HG03442 (cell line): ENCODE results near the gene ADAM22.

Source experiments
- ATAC-seq: cut with Tn5 transposase; IDR thresholded peaks from one replicate; pipeline ENCODE4 v1.9.1; 2021; ENCODE audit warnings: mild to moderate bottlenecking, moderate library complexity; ENCODE audit not compliant: unreplicated experiment

The ADAM22 gene

GRCh38 chr7:88104732-88105131, 170.7 kb downstream of the ADAM22 start:
- ATAC-seq: no peak

GRCh38 chr7:88105231-88105630, 171.2 kb downstream of the ADAM22 start:
- ATAC-seq: no peak

- no peak for ATAC-seq
Observed at GRCh38 chr7:88106434-88106833, 172.4 kb downstream of the ADAM22 start.

- no peak for ATAC-seq
Observed at GRCh38 chr7:88109612-88110011, 175.6 kb downstream of the ADAM22 start.

GRCh38 chr7:88111140-88111743, 177.2 kb downstream of the ADAM22 start:
- ATAC-seq: no peak

- no peak for ATAC-seq
Observed at GRCh38 chr7:88111954-88112471, 178.0 kb downstream of the ADAM22 start.

- ATAC-seq: no peak
Observed at GRCh38 chr7:88115258-88115796, 181.3 kb downstream of the ADAM22 start.

- no peak for ATAC-seq
Observed at GRCh38 chr7:88115816-88116215, 181.8 kb downstream of the ADAM22 start.

GRCh38 chr7:88116235-88116795, 182.3 kb downstream of the ADAM22 start:
- no peak for ATAC-seq

GRCh38 chr7:88117325-88117724, 183.3 kb downstream of the ADAM22 start:
- ATAC-seq: no peak

GRCh38 chr7:88121335-88121734, 187.3 kb downstream of the ADAM22 start:
- no peak for ATAC-seq

GRCh38 chr7:88127637-88128290, 193.7 kb downstream of the ADAM22 start:
- no peak for ATAC-seq

- peak; percentile 84 for ATAC-seq
Observed at GRCh38 chr7:88132725-88133124, 198.7 kb downstream of the ADAM22 start.

- ATAC-seq: no peak
Observed at GRCh38 chr7:88140947-88141346, 206.9 kb downstream of the ADAM22 start.

- ATAC-seq: no peak
Observed at GRCh38 chr7:88141479-88141878, 207.4 kb downstream of the ADAM22 start.

- no peak for ATAC-seq
Observed at GRCh38 chr7:88141953-88142352, 207.9 kb downstream of the ADAM22 start.

GRCh38 chr7:88146616-88147015, 212.6 kb downstream of the ADAM22 start:
- no peak for ATAC-seq

- ATAC-seq: no peak
Observed at GRCh38 chr7:88147341-88147740, 213.3 kb downstream of the ADAM22 start.

- ATAC-seq: no peak
Observed at GRCh38 chr7:88147949-88148348, 213.9 kb downstream of the ADAM22 start.

- ATAC-seq: no peak
Observed at GRCh38 chr7:88150033-88150432, 216.0 kb downstream of the ADAM22 start.

GRCh38 chr7:88151119-88151790, 217.2 kb downstream of the ADAM22 start:
- ATAC-seq: no peak
